Panc1 (cell line): Measurements from ENCODE around the gene ZBTB20. TPM values are rescaled to one million over a fixed set of nuclear protein-coding genes. Genes with fewer than 3 reads are reported as not detected.

Experiments
- ATAC-seq: fragments of 200-7000 bp; cut with Tn5 transposase; 2 replicates; pipeline ENCODE4 v1.9.1; 2020; ENCODE audit warnings: mild to moderate bottlenecking, moderate library complexity
- BruUV-seq: library from RNA; stranded (reverse); fragments of 400-500 nt; replicated peaks from 2 replicates; lab custom pipeline; 2021; lab: Mats Ljungman, UMichigan
- CTCF ChIA-PET: fragments of 300-600 bp; sonication (Branson Sonifier 250); formaldehyde crosslinking; loops from one replicate; lab custom pipeline; 2022; ENCODE audit warnings: antibody characterized with exemption; lab: Charles Lee
- POLR2A ChIA-PET: fragments of 300-600 bp; sonication (Branson Sonifier 250); formaldehyde crosslinking; loops from one replicate; lab custom pipeline; 2022; ENCODE audit warnings: antibody characterized with exemption; lab: Charles Lee
- DNase-seq: peaks from one replicate; pipeline ENCODE4 v3.0.0-alpha.2; 2010; ENCODE audit warnings: low read depth, low spot score
- H3K27ac ChIP-seq: 2 replicates; pipeline ENCODE4 v1.5.1; 2011; ENCODE audit warnings: mild to moderate bottlenecking, low read length, inconsistent platforms
- H3K27me3 ChIP-seq: fragments of 200-500 bp; sonication (Bioruptor generic); 2 replicates; pipeline ENCODE4 v1.6.0; 2014; ENCODE audit warnings: low read length, inconsistent platforms; ENCODE audit not compliant: control insufficient read depth, insufficient read depth
- H3K36me3 ChIP-seq: fragments of 200-500 bp; sonication (Bioruptor generic); 2 replicates; pipeline ENCODE4 v1.5.1; 2014; ENCODE audit warnings: inconsistent platforms, mild to moderate bottlenecking, low read length, moderate library complexity; ENCODE audit not compliant: control insufficient read depth, insufficient read depth
- H3K4me1 ChIP-seq: 2 replicates; pipeline ENCODE4 v1.5.1; 2011; ENCODE audit warnings: inconsistent platforms, mild to moderate bottlenecking, low read length, moderate library complexity; ENCODE audit not compliant: control insufficient read depth, insufficient read depth
- H3K4me3 ChIP-seq, 2 experiments: 2 replicates each; pipeline ENCODE4 v1.5.1; 2011 to 2012; ENCODE audit warnings: low read depth in 2 of 2, low read length in 2 of 2, mild to moderate bottlenecking in 2 of 2, inconsistent platforms in 1 of 2, moderate library complexity in 1 of 2
- H3K9me3 ChIP-seq: fragments of 200-500 bp; sonication (Bioruptor generic); 2 replicates; pipeline ENCODE4 v1.5.1; 2014; ENCODE audit warnings: low read depth, mild to moderate bottlenecking, inconsistent platforms, low read length, moderate library complexity; ENCODE audit not compliant: control insufficient read depth, insufficient read depth
- CTCF ChIP-seq: fragments of 450-650 bp; IDR thresholded peaks from 2 replicates; pipeline ENCODE4 v1.5.1; 2017; ENCODE audit warnings: mild to moderate bottlenecking
- POLR2AphosphoS5 ChIP-seq: IDR thresholded peaks from 2 replicates; pipeline ENCODE4 v1.6.1; 2012; ENCODE audit warnings: mild to moderate bottlenecking, low read depth, low read length, moderate library complexity
- REST ChIP-seq, 2 experiments: IDR thresholded peaks; 2 replicates each; pipeline ENCODE4 v1.6.1; 2011 to 2012; ENCODE audit warnings: low read depth in 2 of 2, control low read depth in 1 of 2, low read length in 1 of 2, mild to moderate bottlenecking in 1 of 2, moderate library complexity in 1 of 2; ENCODE audit not compliant: insufficient read depth in 1 of 2
- SIN3A ChIP-seq: IDR thresholded peaks from 2 replicates; pipeline ENCODE4 v1.6.1; 2012; ENCODE audit warnings: low read depth, mild to moderate bottlenecking, low read length, moderate library complexity, borderline replicate concordance; ENCODE audit not compliant: insufficient read depth
- TCF7L2 ChIP-seq: IDR thresholded peaks from 2 replicates; pipeline ENCODE4 v1.6.1; 2011; ENCODE audit warnings: mild to moderate bottlenecking, low read depth, low read length, inconsistent platforms
- in situ Hi-C: cut with HindIII; loops from 2 replicates; pipeline ENCODE4 v1.10.0; 2016; ENCODE audit warnings: low sequenced_read_pairs, low pct_unique_long_range_greater_than_20kb
- intact Hi-C: fragments of 100-400 bp; cut with micrococcal nuclease; formaldehyde crosslinking; loops from one replicate; pipeline ENCODE4 v1.10.0; 2022; ENCODE audit not compliant: unreplicated experiment
- total RNA-seq: library from RNA; stranded (reverse); gene quantifications from one replicate; pipeline ENCODE4 v1.2.1, GENCODE V29; 2021; ENCODE audit not compliant: unreplicated experiment

ZBTB20 gene
- total RNA-seq, 1 experiment from 2014 or later, result 4.1 TPM

GRCh38 chr3:114718898-114719210 is 428.2 kb downstream of the ZBTB20 start:
- no peak for DNase-seq
- no peaks in the 10 kb centered on the region for H3K27me3 ChIP-seq
- intact Hi-C loops (no loop called here), in situ Hi-C loops (no loop called here)
- CTCF ChIA-PET, result no interaction called here
- H3K36me3 ChIP-seq, result no peaks in the 10 kb centered on the region
- no TSS peak for BruUV-seq
- H3K27ac ChIP-seq, result no peak overlapping the region
- no peaks in the 10 kb centered on the region for H3K4me1 ChIP-seq
- POLR2A ChIA-PET, result no interaction called here
- H3K4me3 ChIP-seq, result no peak overlapping the region
- TF ChIP-seq TCF7L2 (no peak), REST (IDR thresholded peaks at IDR 0.05; ENCODE audit: insufficient read depth in 1 of 2, low read depth in 2 of 2, low read length in 1 of 2) (no peak), SIN3A (no peak), POLR2AphosphoS5 (no peak), CTCF (no peak)
- H3K9me3 ChIP-seq, result no peaks in the 10 kb centered on the region; the same call in 1 of the 2 replicates
- ATAC-seq, result no peak

- ATAC-seq (no peak), DNase-seq (no peak)
- Histone ChIP-seq H3K27me3 (no peaks in the 10 kb centered on the region), H3K27ac (no peak overlapping the region), H3K9me3 (no peaks in the 10 kb centered on the region; the same call in 1 of the 2 replicates), H3K4me1 (no peaks in the 10 kb centered on the region), H3K36me3 (no peaks in the 10 kb centered on the region), H3K4me3 (no peak overlapping the region)
- intact Hi-C loops (no loop called here), in situ Hi-C loops (no loop called here)
- CTCF ChIA-PET, result no interaction called here
- POLR2A ChIA-PET, result no interaction called here
- no peak for TF ChIP-seq POLR2AphosphoS5
- no peak for TF ChIP-seq TCF7L2
- TF ChIP-seq SIN3A, result no peak
- TF ChIP-seq REST (IDR thresholded peaks at IDR 0.05; ENCODE audit: insufficient read depth in 1 of 2, low read depth in 2 of 2, low read length in 1 of 2), result no peak
- no peak for TF ChIP-seq CTCF
- no TSS peak for BruUV-seq
Measured at GRCh38 chr3:114718071-114718897, 428.8 kb downstream of the ZBTB20 start.
